GM23248 (cell line): Measurements from ENCODE around the gene ZNF236.

ENCODE experiments used
- EZH2 ChIP-seq: fragments of 200-600 bp; sonication (generic); IDR thresholded peaks from 2 replicates; pipeline ENCODE4 v1.6.1; 2018; ENCODE audit warnings: antibody characterized with exemption, mild to moderate bottlenecking; ENCODE audit not compliant: insufficient read depth, poor library complexity, severe bottlenecking
- EZH2phosphoT487 ChIP-seq: fragments of 200-600 bp; sonication (generic); IDR thresholded peaks from 2 replicates; pipeline ENCODE4 v1.6.1; 2018; ENCODE audit warnings: antibody characterized with exemption, moderate library complexity, mild to moderate bottlenecking, low read depth; ENCODE audit not compliant: insufficient read depth

GRCh38 chr18:76915456-76915855 is 93.1 kb downstream of the ZNF236 start:
- no peak for TF ChIP-seq EZH2
- no peak for TF ChIP-seq EZH2phosphoT487
